HG02981 (cell line): ENCODE results near the gene KRT4.
"Not testable (repeated sequence)": the region's sequence is repeated elsewhere in the genome, so short reads cannot be mapped to it uniquely, and the experiment has no call there.

ENCODE experiments used
- ATAC-seq: cut with Tn5 transposase; IDR thresholded peaks from one replicate; pipeline ENCODE4 v1.9.1; 2021; ENCODE audit warnings: mild to moderate bottlenecking, moderate library complexity; ENCODE audit not compliant: unreplicated experiment

The KRT4 gene

DNA sequence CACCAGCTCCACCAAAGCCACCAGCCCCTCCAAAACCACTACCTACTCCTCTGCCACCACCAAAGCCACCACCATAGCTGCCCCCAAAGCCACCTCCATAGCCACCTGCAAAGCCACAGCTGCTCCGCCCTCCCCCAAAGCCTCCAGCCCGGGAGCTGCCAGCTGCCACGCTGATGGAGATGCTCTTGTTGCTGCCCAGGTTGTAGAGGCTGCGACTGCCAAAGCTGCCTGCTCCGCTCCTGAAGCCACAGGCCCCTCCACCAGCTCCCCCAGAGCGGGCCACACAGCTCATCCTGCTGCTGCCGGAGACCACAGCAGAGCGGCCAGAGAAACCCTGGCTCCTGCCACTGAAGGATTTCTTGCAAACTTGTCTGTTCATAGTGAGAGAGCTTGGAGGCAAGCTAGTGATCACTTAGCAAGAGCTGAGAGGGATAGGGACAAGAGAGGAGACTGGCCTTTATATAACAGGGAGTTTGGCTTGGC, 37.0 kb downstream of the KRT4 start, which contains the start of gene KRT76:
KRT76 (minus strand) TSS at position 433 of the 483 bp plus-strand sequence; CDS start at position 379, 54 bp downstream.
- ATAC-seq: no peak

DNA sequence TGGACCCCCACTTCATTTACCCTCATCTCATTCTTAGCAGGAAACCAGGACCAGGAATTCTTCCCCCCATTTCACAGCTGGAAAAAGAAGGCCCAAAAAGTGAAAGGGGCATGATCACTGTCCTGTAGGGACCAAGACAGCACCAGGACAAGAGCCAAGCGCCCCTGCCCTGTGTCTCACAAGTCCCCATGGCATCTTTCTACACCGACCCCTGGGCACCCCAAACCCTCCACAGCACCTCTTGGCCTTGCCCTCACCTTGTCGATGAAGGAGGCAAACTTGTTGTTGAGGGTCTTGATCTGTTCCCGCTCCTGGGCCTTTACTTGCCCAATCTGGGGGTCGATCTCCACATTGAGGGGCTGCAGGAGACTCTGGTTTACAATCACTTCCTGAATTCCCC, 37.5 kb downstream of the KRT4 start:
- ATAC-seq: no peak

DNA sequence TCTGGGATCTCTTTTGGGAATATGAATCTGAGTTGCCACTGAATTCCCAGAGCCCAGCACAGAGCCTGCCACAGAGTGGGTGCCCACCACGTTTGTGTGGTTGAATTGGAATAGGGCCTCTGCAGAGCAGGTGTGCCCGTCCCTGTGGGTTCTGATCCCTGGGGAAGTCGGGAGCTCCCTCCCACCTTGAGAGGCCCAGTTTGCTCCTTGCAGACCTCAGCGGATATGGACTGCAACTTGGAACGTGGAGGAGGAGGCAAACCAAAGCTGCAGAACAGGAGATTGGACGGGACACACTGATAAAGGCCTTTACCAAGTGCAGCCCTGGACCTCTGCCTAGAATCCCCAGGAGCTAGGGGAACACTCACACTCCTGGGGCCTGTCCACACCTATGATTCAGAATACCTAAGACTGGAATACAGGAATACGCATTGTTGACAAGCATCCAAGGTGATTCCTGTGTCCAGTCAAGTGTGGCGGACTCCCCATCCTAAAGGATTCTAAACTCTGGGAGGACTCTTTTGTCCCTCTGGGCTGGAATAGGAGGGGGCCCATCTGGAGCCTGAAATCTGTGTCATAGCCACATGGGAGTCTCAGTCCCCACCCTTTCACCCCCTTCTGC, 39.2 kb downstream of the KRT4 start:
- no peak for ATAC-seq

GRCh38 chr12:52772772-52773171, 41.1 kb downstream of the KRT4 start:
- ATAC-seq: no peak

DNA sequence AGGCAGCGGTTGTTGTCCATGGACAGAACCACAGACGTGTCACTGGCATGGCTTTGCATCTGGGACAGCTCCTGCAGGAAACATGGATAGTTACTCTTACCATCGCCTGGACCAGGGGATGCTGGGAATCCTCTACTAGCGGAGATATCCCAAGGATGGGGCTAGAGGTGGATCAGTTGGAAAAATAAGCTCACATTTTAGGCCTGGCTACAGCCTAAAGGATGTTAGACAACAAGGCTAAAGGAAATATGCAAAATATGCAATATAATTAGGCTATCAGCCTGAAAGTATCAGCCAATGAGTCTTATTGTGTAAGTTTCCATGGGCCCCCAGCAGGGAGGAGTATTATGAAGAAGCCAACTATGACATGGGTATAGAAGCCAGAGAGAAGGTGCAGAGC, 41.7 kb downstream of the KRT4 start:
- ATAC-seq: no peak

DNA sequence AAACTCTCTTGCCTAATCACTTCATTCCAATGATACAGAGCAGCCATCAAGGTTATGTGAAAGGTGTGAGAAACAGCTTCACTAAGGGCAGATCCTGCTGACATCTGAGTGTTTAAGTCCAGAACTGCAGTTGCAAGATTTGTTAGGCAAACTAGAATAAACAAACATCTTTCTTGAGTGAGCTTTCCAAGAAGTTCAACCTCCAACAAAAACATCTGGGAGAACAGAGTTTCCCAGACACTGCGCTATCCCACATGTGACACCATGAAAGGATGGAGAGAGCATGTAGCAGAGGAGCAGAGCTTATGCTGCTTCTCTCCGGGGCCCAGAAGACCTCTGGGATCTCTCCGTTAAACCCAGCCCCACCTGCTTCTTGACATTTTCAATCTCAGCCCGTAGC, 42.4 kb downstream of the KRT4 start:
- ATAC-seq: no peak

DNA sequence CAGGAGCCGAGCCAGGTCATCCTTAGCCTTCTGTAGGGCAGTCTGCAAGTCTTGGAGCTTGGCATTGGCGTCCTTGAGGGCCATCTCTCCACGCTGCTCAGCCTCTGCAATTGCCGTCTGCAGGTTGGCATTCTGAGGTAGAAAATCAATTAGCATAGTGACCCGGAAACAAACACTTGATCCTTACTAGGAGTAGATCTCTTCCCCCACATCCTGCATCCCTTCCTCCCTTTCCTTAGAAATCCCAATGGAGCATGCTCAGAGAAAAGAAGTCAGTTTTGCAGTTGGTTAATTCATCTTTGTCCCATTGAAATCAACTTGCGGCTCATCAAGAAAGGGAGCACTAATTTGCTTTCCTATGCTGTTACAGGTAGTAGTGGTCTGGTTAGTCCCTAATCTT, 42.8 kb downstream of the KRT4 start:
- no peak for ATAC-seq

DNA sequence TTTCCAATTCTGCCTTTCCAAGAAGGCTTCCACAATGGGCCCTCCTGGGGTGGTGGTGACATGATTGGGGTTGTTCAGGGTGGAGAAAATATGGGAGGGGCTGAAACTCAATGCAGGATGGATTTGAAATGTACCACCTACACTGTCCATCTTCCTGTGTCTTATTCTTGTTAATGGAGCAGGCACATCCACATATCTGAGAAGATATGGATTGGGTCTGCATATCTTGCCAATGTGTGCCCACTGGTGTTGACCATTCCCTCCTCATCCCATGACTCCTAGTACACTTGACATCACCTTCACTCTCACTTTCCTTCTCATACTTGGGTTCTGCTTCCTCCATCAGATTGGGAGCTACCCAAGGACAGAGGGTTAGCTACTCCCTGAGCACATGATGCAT, 44.0 kb downstream of the KRT4 start:
- ATAC-seq: no peak

DNA sequence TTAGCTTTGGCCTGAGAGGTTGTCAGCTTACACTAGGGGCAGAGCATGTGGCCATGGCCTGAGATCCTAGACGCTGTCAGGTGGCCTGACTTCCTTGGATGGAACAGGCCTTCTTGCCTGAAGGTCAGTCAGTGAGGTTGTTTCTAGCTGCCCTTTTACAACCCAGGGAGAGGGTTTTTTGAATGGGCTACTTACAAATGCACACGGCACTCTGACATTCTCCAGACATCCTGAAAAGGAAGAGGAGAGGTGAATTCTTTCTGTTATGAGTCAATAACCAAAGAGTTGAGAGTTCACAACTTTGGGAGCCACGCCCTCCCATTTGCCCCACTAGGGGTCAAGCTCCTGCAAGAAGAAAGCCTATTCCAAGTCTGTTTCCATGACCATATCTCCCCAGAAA, 44.6 kb downstream of the KRT4 start:
- ATAC-seq: no peak

- ATAC-seq: no peak
Measured at GRCh38 chr12:52768479-52769200, 45.3 kb downstream of the KRT4 start.

DNA sequence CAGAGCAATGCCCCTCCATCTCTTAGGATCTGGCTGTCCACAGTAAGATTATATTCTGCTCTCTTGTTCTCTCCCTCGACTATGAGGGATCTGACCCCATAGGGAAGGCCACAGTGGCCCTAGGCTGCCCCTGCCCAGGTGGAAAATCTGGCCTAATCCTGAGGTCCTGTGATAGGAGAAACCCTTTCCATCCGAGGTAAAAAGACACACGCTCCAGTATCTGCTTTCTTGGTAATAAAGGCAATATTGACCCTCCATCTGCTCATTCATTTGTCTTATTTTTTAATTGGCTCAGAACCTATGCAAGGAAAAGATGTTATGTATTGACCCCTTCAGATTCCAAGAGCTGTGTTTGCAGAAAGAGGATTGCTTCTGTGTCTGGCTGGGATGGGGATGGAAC, 46.5 kb downstream of the KRT4 start:
- ATAC-seq: no peak

DNA sequence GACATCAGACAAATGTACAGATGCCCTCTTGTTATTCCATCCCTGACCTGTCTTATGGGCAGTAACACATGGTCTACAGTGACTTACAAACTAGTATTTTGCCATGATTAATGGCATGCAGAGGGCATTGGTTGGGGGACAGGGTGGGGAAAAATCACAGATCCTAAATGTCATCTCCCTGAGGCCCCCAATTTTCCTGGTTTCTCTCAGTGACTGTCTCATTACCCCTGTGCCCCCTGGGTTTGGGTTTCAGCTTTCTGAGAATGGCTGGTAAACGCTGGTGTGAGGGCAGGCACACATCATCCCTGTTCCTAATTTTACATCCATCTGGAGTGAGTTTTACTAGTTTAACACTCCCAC, 46.9 kb downstream of the KRT4 start:
- no peak for ATAC-seq

GRCh38 chr12:52766351-52767019, 47.4 kb downstream of the KRT4 start:
- ATAC-seq: no peak

- no peak for ATAC-seq
Measured at GRCh38 chr12:52765702-52766101, 48.2 kb downstream of the KRT4 start.

GRCh38 chr12:52763991-52764390, 49.9 kb downstream of the KRT4 start:
- ATAC-seq: no peak

GRCh38 chr12:52763036-52763659, 50.8 kb downstream of the KRT4 start:
- ATAC-seq: no peak

DNA sequence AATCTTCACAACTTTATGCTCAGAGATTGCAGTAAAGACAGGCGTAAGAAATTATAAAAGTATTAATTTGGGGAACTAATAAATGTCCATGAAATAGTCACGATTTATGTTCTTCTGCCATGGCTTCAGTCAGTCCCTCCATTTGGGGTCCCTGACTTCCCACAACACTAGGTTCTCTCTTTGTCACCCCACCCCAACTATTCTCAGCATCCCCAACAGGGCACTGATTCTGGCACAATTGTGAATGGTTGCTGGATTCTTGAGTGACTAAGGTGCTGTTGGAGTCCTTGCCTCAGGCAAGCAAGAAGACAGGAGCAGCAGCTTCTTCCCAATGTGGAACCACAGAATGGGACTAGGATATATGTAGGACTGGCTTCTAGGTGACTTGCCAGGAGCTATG, 52.1 kb downstream of the KRT4 start:
- no peak for ATAC-seq

GRCh38 chr12:52761218-52761617, 52.7 kb downstream of the KRT4 start:
- ATAC-seq: not testable (repeated sequence)

GRCh38 chr12:52760623-52761022, 53.3 kb downstream of the KRT4 start:
- no peak for ATAC-seq

DNA sequence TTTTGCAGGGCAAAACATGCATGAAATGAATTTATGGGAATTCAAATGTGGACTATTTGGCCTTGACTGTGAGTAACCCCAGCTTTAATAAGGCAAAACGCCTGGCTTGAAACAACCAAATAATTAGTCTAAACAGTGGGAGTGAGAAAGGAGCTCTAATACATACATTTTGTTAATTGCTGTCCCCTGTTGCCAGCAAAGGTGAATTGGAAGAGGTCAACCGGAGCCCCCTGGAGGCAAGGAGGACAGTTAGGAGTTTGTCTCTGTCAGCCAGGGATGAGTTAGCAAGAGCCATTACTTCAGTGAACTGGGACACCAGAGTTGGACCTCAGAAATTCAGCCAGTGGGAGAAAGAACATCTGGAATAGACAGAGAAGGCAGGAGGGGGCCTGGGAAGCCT, 54.2 kb downstream of the KRT4 start:
- ATAC-seq: no peak

GRCh38 chr12:52759218-52759617, 54.7 kb downstream of the KRT4 start:
- ATAC-seq: no peak
